Measurements from ENCODE around the gene TTC33.

- TF ChIP-seq POLR2A (IDR thresholded peaks at IDR 0.05; ENCODE audit: low read depth, low read length) = no peak
- TF ChIP-seq POLR2AphosphoS5 (IDR thresholded peaks at IDR 0.05; ENCODE audit: low read depth, low read length) = no peak
- no peak for TF ChIP-seq SPI1 (IDR thresholded peaks at IDR 0.05; ENCODE audit: low read depth, low read length)
- no peak for TF ChIP-seq TAF1 (IDR thresholded peaks at IDR 0.05; ENCODE audit: low read depth, low read length)
Observed at GRCh38 chr5:40734986-40735385, 20.8 kb downstream of the TTC33 start.

Measured in GM12891 (cell line).